GM19238 (cell line): ENCODE data around the gene KBTBD13.

ENCODE experiments used
- DNase-seq: peaks from one replicate; pipeline ENCODE4 v3.0.0; 2011; ENCODE audit warnings: low spot score; ENCODE audit not compliant: insufficient read length

The KBTBD13 gene

GRCh38 chr15:65106011-65106590, 29.6 kb downstream of the KBTBD13 start:
- DNase-seq, result no peak

GRCh38 chr15:65110676-65111292, 34.2 kb downstream of the KBTBD13 start:
- no peak for DNase-seq

GRCh38 chr15:65115086-65115485, 38.5 kb downstream of the KBTBD13 start, which contains the start of gene UBAP1L:
UBAP1L (minus strand) TSS chr15:65115200; CDS start chr15:65106215, 8,985 bp downstream.
- no peak for DNase-seq

- no peak for DNase-seq
Observed at GRCh38 chr15:65115542-65115941, 39.0 kb downstream of the KBTBD13 start.
